GM23248 (cell line): ENCODE results near the gene COA8. TPM values are rescaled to one million over a fixed set of nuclear protein-coding genes. Genes with fewer than 3 reads are reported as not detected.

ENCODE experiments used
- DNase-seq: peaks from one replicate; pipeline ENCODE4 v3.0.0-alpha.2; 2015
- H2AFZ ChIP-seq: fragments of 200-600 bp; sonication (generic); 2 replicates; pipeline ENCODE4 v1.6.1; 2016; ENCODE audit warnings: antibody characterized with exemption
- H3F3A ChIP-seq: fragments of 200-600 bp; sonication (generic); 2 replicates; pipeline ENCODE4 v1.6.1; 2016; ENCODE audit warnings: mild to moderate bottlenecking, antibody characterized with exemption, mixed run types; ENCODE audit not compliant: insufficient read depth
- H3K27ac ChIP-seq: fragments of 200-600 bp; sonication (generic); 2 replicates; pipeline ENCODE4 v1.5.1; 2016; ENCODE audit warnings: mild to moderate bottlenecking
- H3K27me3 ChIP-seq: fragments of 200-600 bp; sonication (generic); replicated peaks from 2 replicates; pipeline ENCODE4 v1.6.1; 2016; ENCODE audit warnings: mild to moderate bottlenecking; ENCODE audit not compliant: insufficient read depth
- H3K36me3 ChIP-seq: fragments of 200-600 bp; sonication (generic); 2 replicates; pipeline ENCODE4 v1.6.1; 2016; ENCODE audit warnings: low read depth, mild to moderate bottlenecking
- H3K4me1 ChIP-seq: fragments of 200-600 bp; sonication (generic); 2 replicates; pipeline ENCODE4 v1.6.1; 2016; ENCODE audit warnings: mild to moderate bottlenecking; ENCODE audit not compliant: insufficient read depth
- H3K4me2 ChIP-seq: fragments of 200-600 bp; sonication (generic); one replicate; pipeline ENCODE4 v1.6.1; 2016; ENCODE audit warnings: mild to moderate bottlenecking; ENCODE audit not compliant: unreplicated experiment
- H3K4me3 ChIP-seq: fragments of 200-600 bp; sonication (generic); 2 replicates; pipeline ENCODE4 v1.5.1; 2016; ENCODE audit warnings: mild to moderate bottlenecking
- H3K79me2 ChIP-seq: fragments of 200-600 bp; sonication (generic); 2 replicates; pipeline ENCODE4 v1.6.1; 2016; ENCODE audit warnings: mild to moderate bottlenecking; ENCODE audit not compliant: insufficient read depth
- H3K9ac ChIP-seq: fragments of 200-600 bp; sonication (generic); 2 replicates; pipeline ENCODE4 v1.6.1; 2016; ENCODE audit warnings: mild to moderate bottlenecking
- H3K9me2 ChIP-seq: fragments of 200-600 bp; sonication (generic); 2 replicates; pipeline ENCODE4 v1.6.1; 2016; ENCODE audit warnings: mixed run types, mild to moderate bottlenecking, moderate library complexity; ENCODE audit not compliant: insufficient read depth
- H3K9me3 ChIP-seq: fragments of 200-600 bp; sonication (generic); one replicate; pipeline ENCODE4 v1.6.1; 2017; ENCODE audit warnings: low read depth
- H4K20me1 ChIP-seq: fragments of 200-600 bp; sonication (generic); 2 replicates; pipeline ENCODE4 v1.6.0; 2016; ENCODE audit not compliant: insufficient read depth
- EZH2 ChIP-seq: fragments of 200-600 bp; sonication (generic); IDR thresholded peaks from 2 replicates; pipeline ENCODE4 v1.6.1; 2018; ENCODE audit warnings: antibody characterized with exemption, mild to moderate bottlenecking; ENCODE audit not compliant: insufficient read depth, poor library complexity, severe bottlenecking
- EZH2phosphoT487 ChIP-seq: fragments of 200-600 bp; sonication (generic); IDR thresholded peaks from 2 replicates; pipeline ENCODE4 v1.6.1; 2018; ENCODE audit warnings: antibody characterized with exemption, moderate library complexity, mild to moderate bottlenecking, low read depth; ENCODE audit not compliant: insufficient read depth
- WGBS, 2 experiments: methylation state at CpG; one replicate each; pipeline ENCODE4 v1.1.6; 2015 to 2017; ENCODE audit warnings: low lambda C conversion rate in 2 of 2, low coverage in 1 of 2; ENCODE audit errors: missing lambda C conversion rate in 2 of 2; 5-methylcytosine and 5-hydroxymethylcytosine counted together
- in situ Hi-C: fragments of 300-500 bp; cut with MboI; formaldehyde crosslinking; loops from 2 replicates; pipeline ENCODE4 v1.15.0; 2020
- polyA plus RNA-seq: library from polyadenylated mRNA; unstranded; fragments of >200 nt; fragmentation: Nextera tagmentation; extraction: Ambion mirVana; gene quantifications from 2 replicates; pipeline ENCODE4 v1.2.1, GENCODE V29; 2016
- total RNA-seq: library from RNA; depleted of rRNA; stranded (reverse); fragments of >200 nt; shearing (Covaris generic); gene quantifications from 2 replicates; pipeline ENCODE4 v1.2.3, GENCODE V29; 2014

Gene COA8
- total and polyA plus RNA-seq, 2 experiments from 2014 or later = 28.9 to 96.3 TPM

DNA sequence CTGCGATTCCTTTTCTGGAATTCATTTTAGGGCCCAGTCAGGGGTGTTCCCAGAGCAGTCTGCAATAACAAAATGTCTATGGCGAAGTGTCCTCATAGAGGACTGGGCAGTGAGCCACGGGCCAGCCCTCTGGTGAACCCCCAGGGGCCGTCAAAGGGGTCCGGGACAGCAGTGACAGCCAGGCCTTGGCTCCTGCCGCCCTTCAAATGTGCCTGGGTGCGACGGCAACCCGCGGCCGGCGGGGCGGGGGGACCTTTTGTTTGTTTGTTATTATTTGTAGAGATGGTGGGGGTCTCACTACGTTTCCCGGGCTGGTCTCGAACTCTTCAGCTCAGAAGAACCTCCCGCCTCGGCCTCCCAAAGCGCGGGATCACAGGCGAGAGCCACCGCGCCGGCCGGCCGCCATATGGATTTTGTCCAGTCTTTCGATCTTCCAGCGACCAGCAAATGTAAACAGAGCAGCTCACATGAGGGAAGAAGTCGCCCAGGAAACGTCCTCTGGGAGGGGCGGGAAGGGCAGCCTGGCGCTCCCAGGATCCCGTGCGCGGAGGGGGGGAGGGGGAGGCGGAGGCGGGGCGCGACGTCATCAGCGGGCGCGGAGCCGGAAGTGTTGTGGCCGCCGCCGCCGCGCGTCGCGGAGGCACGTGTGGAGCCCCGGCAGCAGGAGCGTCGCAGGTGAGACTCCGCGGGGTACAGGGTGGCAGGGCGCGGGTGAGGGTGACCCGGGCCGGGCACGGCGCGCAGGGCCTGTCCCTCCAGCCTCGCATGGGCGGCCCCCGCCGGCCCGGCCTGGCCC lies 34.0 kb upstream of the COA8 start, which contains the start of gene TRMT61A:
TSS of gene TRMT61A (plus strand) at position 610 of the 796 bp plus-strand sequence. CDS start 783 bp downstream, outside the sequence.
- in situ Hi-C loops = no loop called here

GRCh38 chr14:103529383-103530365 lies 33.1 kb upstream of the COA8 start:
- H3K36me3 ChIP-seq = no peaks in the 10 kb centered on the region
- no peak for DNase-seq
- H3K4me2 ChIP-seq = peak overlapping the region; percentile 80
- peaks cover 20% of the 10 kb centered on the region; the same call in 1 of the 2 replicates for H3K4me1 ChIP-seq
- TF ChIP-seq EZH2phosphoT487 = no peak
- no peak for TF ChIP-seq EZH2
- in situ Hi-C loops = no loop called here
- no peaks in the 10 kb centered on the region for H3K27me3 ChIP-seq
- peak overlapping the region; percentile 67 for H2AFZ ChIP-seq
- WGBS, 2 experiments = 37 to 44% methylated on average over 39 to 41 of the region's 42 CpGs
- H3K9ac ChIP-seq = peak overlapping the region; percentile 88
- peaks cover 30% of the 10 kb centered on the region for H3K79me2 ChIP-seq
- H3K9me3 ChIP-seq = no peaks in the 10 kb centered on the region
- H3K27ac ChIP-seq = peak overlapping the region; percentile 31
- peaks cover 5% of the 10 kb centered on the region; the same call in 1 of the 2 replicates for H3F3A ChIP-seq
- peak overlapping the region; percentile 89 for H3K4me3 ChIP-seq
- H3K9me2 ChIP-seq = no peaks in the 10 kb centered on the region
- H4K20me1 ChIP-seq = no peaks in the 10 kb centered on the region

More for the DNA sequence above, 34.0 kb upstream of the COA8 start, which contains the start of gene TRMT61A:
- Histone ChIP-seq H3K27me3 (no peaks in the 10 kb centered on the region), H3K27ac (peak within 1 kb of the TSS; percentile 84), H3K4me3 (peak within 1 kb of the TSS; percentile 89), H3K79me2 (peaks cover 30% of the 10 kb centered on the region), H3F3A (peaks cover 5% of the 10 kb centered on the region; the same call in 1 of the 2 replicates), H3K4me2 (peak within 1 kb of the TSS; percentile 92), H2AFZ (peak within 1 kb of the TSS; percentile 67), H3K9ac (peak within 1 kb of the TSS; percentile 88), H3K36me3 (no peaks in the 10 kb centered on the region), H3K9me3 (no peaks in the 10 kb centered on the region), H3K4me1 (peaks cover 20% of the 10 kb centered on the region; the same call in 1 of the 2 replicates), H3K9me2 (no peaks in the 10 kb centered on the region), H4K20me1 (no peaks in the 10 kb centered on the region)
- TF ChIP-seq EZH2phosphoT487 (no peak), EZH2 (no peak)
- WGBS, 2 experiments = 1% methylated on average over 48 to 62 of the region's 70 CpGs
- DNase-seq = peak; percentile 94

GRCh38 chr14:103530390-103530789 lies 32.4 kb upstream of the COA8 start:
- peak; percentile 62 for DNase-seq
- no peaks in the 10 kb centered on the region for H3K36me3 ChIP-seq
- no peak overlapping the region for H2AFZ ChIP-seq
- 38 to 44% methylated on average over 7 of the region's 7 CpGs for WGBS, 2 experiments
- H3K27ac ChIP-seq = no peak overlapping the region
- H3K9me3 ChIP-seq = no peaks in the 10 kb centered on the region
- in situ Hi-C loops = no loop called here
- H3F3A ChIP-seq = peaks cover 5% of the 10 kb centered on the region; the same call in 1 of the 2 replicates
- no peaks in the 10 kb centered on the region for H3K9me2 ChIP-seq
- peaks cover 30% of the 10 kb centered on the region for H3K79me2 ChIP-seq
- TF ChIP-seq EZH2 = no peak
- no peak for TF ChIP-seq EZH2phosphoT487
- 0 out of 2 replicates have a peak overlapping the region, but pooled peaks have one; percentile 88 for H3K9ac ChIP-seq
- no peaks in the 10 kb centered on the region for H4K20me1 ChIP-seq
- peaks cover 20% of the 10 kb centered on the region; the same call in 1 of the 2 replicates for H3K4me1 ChIP-seq
- no peaks in the 10 kb centered on the region for H3K27me3 ChIP-seq
- H3K4me2 ChIP-seq = peak overlapping the region; percentile 80
- peak overlapping the region; percentile 89 for H3K4me3 ChIP-seq

DNA sequence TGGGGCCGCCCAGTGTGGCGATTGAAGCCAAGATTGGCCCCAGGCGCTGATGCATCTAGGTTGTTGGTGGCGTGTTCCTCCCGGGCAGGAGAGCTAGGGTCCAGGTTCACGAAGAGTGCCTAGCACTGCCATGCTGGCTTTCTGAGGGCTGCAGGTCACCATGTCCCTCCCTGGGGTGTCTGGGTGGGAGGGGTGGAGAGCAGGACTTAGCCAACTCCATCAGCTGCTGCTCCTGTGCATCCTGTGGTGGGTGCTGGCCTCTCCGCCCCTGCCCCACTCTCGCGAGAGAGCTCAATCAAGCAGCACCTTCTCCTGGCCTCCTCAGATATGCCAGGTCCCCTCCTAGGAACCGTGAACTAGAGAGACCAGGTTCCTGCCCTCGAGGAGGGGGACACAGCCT lies 31.9 kb upstream of the COA8 start:
- H3K27me3 ChIP-seq = no peaks in the 10 kb centered on the region
- H3F3A ChIP-seq = peaks cover 5% of the 10 kb centered on the region; the same call in 1 of the 2 replicates
- H4K20me1 ChIP-seq = no peaks in the 10 kb centered on the region
- DNase-seq = no peak
- 77 to 78% methylated on average over 11 of the region's 11 CpGs for WGBS, 2 experiments
- H3K4me3 ChIP-seq = no peak overlapping the region
- in situ Hi-C loops = no loop called here
- peaks cover 20% of the 10 kb centered on the region; the same call in 1 of the 2 replicates for H3K4me1 ChIP-seq
- no peaks in the 10 kb centered on the region for H3K36me3 ChIP-seq
- H3K4me2 ChIP-seq = no peak overlapping the region
- peaks cover 30% of the 10 kb centered on the region for H3K79me2 ChIP-seq
- H3K27ac ChIP-seq = no peak overlapping the region
- H3K9me3 ChIP-seq = no peaks in the 10 kb centered on the region
- H2AFZ ChIP-seq = no peak overlapping the region
- TF ChIP-seq EZH2phosphoT487 (no peak), EZH2 (no peak)
- no peak overlapping the region for H3K9ac ChIP-seq
- H3K9me2 ChIP-seq = no peaks in the 10 kb centered on the region
